ENCODE results near the gene AKR1E2. TPM values are rescaled to one million over a fixed set of nuclear protein-coding genes. Genes with fewer than 3 reads are reported as not detected.

Gene AKR1E2
- total RNA-seq, 6 donors from 2014 or later: 3.3 to 18.8 (median 7.9) TPM

DNA sequence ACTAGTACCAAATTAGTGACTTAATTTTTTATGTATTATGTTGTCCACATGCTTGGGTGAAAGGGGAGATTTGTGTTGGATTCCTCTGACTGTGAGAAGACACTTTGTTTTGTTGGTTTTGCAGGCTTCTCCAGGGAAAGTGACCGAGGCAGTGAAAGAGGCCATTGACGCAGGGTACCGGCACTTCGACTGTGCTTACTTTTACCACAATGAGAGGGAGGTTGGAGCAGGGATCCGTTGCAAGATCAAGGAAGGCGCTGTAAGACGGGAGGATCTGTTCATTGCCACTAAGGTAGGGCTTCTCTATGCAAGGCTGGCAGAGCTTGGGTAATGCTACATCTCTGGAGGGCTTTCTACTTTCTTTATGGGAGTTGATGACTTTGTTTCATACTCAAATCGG lies 4.5 kb downstream of the AKR1E2 start:
- peaks cover 0 to 16% (median 7%) of the 10 kb centered on the region in 4 donors for H3K4me1 ChIP-seq
- WGBS, 2 donors: 88 to 89% methylated on average over 8 of the region's 8 CpGs
- H3K9me3 ChIP-seq: no peaks in the 10 kb centered on the region
- peaks cover 0 to 8% (median 3%) of the 10 kb centered on the region in 4 donors for H3K36me3 ChIP-seq
- no peaks in the 10 kb centered on the region for H3K27me3 ChIP-seq
- H3K4me3 ChIP-seq: no peak overlapping the region
- H3K27ac ChIP-seq: no peak overlapping the region
- no peak for DNase-seq
- TF ChIP-seq EP300 (IDR thresholded peaks at IDR 0.05) (no peak), POLR2AphosphoS5 (IDR thresholded peaks at IDR 0.05) (no peak), POLR2A (IDR thresholded peaks at IDR 0.05) (no peak)
- TF ChIP-seq, protein P1, sequence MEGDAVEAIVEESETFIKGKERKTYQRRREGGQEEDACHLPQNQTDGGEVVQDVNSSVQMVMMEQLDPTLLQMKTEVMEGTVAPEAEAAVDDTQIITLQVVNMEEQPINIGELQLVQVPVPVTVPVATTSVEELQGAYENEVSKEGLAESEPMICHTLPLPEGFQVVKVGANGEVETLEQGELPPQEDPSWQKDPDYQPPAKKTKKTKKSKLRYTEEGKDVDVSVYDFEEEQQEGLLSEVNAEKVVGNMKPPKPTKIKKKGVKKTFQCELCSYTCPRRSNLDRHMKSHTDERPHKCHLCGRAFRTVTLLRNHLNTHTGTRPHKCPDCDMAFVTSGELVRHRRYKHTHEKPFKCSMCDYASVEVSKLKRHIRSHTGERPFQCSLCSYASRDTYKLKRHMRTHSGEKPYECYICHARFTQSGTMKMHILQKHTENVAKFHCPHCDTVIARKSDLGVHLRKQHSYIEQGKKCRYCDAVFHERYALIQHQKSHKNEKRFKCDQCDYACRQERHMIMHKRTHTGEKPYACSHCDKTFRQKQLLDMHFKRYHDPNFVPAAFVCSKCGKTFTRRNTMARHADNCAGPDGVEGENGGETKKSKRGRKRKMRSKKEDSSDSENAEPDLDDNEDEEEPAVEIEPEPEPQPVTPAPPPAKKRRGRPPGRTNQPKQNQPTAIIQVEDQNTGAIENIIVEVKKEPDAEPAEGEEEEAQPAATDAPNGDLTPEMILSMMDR (IDR thresholded peaks at IDR 0.05): no peak
- no peak for ATAC-seq (ENCODE audit: low FRiP score in 2 of 2)

DNA sequence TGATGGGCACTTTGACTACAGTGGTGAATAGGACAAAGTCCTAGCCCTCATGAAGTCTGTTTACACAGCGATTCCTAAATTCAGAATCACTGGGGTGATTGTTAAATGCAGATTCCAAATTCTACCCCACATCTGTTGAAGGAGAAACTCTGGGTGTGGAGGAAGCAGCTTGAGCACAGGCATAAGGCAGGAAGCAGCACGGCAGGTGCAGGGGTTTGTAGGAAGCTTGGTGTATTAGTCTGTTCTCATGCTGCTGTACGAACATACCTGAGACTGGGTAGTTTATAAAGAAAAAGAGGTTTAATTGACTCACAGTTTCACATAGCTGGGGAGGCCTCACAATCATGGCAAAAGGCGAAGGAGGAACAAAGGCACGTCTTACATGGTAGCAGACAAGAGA lies 5.1 kb downstream of the AKR1E2 start:
- TF ChIP-seq EP300 (IDR thresholded peaks at IDR 0.05) (no peak), POLR2A (IDR thresholded peaks at IDR 0.05) (no peak), POLR2AphosphoS5 (IDR thresholded peaks at IDR 0.05) (no peak)
- TF ChIP-seq, protein P1 (IDR thresholded peaks at IDR 0.05): no peak
- peaks cover 0 to 8% (median 3%) of the 10 kb centered on the region in 4 donors for H3K36me3 ChIP-seq
- H3K4me3 ChIP-seq: no peak overlapping the region
- no peak overlapping the region for H3K27ac ChIP-seq
- H3K4me1 ChIP-seq: peaks cover 0 to 12% (median 5%) of the 10 kb centered on the region in 4 donors
- 82 to 92% methylated on average over 5 of the region's 5 CpGs for WGBS, 2 donors
- no peaks in the 10 kb centered on the region for H3K27me3 ChIP-seq
- DNase-seq (no peak), ATAC-seq (ENCODE audit: low FRiP score in 2 of 2) (no peak)
- H3K9me3 ChIP-seq: no peaks in the 10 kb centered on the region

DNA sequence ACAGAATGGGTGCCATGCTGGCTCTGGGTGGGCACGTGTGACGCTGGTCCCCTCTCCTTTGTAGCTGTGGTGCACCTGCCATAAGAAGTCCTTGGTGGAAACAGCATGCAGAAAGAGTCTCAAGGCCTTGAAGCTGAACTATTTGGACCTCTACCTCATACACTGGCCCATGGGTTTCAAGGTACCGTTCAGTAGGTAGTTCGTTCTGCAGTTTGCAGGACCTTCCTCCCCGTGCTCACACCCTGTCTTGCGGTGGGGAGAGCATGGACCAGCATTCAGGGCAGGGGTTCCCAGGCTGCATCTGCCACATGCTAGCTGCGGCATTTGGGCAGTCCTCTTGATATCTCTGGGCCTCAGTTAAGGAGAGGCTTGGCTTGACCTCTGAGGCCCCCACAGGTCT lies 7.3 kb downstream of the AKR1E2 start:
- no peak for ATAC-seq (ENCODE audit: low FRiP score in 2 of 2)
- no peaks in the 10 kb centered on the region for H3K9me3 ChIP-seq
- H3K27me3 ChIP-seq: no peaks in the 10 kb centered on the region
- H3K4me3 ChIP-seq: no peak overlapping the region
- 96% methylated on average over 6 to 7 of the region's 7 CpGs for WGBS, 2 donors
- H3K4me1 ChIP-seq: no peaks in the 10 kb centered on the region
- no peak for DNase-seq
- TF ChIP-seq POLR2A (IDR thresholded peaks at IDR 0.05) (no peak), EP300 (IDR thresholded peaks at IDR 0.05) (no peak), POLR2AphosphoS5 (IDR thresholded peaks at IDR 0.05) (no peak)
- TF ChIP-seq, protein P1 (IDR thresholded peaks at IDR 0.05): no peak
- H3K36me3 ChIP-seq: peaks cover 0 to 17% (median 12%) of the 10 kb centered on the region in 4 donors
- H3K27ac ChIP-seq: no peak overlapping the region

DNA sequence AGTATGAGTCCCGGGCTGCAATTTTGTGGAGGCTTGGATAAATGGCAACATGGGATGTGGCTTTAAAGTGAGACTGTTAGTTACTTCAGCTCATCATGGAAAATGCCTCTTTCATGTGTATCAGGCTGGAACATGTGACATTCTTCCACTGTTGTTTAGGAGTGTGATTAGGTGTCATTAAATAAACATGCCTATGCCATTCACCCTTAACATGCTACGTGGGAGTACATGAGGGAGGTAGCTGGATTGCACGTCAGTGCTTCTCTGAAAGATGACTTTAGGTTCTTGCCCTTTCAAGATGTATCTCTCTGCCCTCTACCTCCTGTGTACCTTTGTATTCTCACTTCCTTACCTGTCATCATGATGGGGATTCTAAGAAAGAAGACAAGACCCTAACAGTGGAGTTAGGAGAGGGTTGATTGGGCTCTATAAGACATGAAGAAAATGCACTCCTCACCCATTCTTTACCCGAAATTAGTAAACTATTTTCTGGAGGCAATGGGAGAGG lies 8.9 kb downstream of the AKR1E2 start:
- Histone ChIP-seq H3K4me3 (no peak overlapping the region), H3K36me3 (peaks cover 0 to 17% (median 12%) of the 10 kb centered on the region in 4 donors), H3K4me1 (peaks cover 0 to 5% (median 1%) of the 10 kb centered on the region in 4 donors), H3K27me3 (no peaks in the 10 kb centered on the region), H3K9me3 (no peaks in the 10 kb centered on the region), H3K27ac (no peak overlapping the region)
- WGBS, 2 donors: 92 to 95% methylated on average over 4 of the region's 4 CpGs
- no peak for DNase-seq
- TF ChIP-seq EP300 (IDR thresholded peaks at IDR 0.05) (no peak), POLR2A (IDR thresholded peaks at IDR 0.05) (no peak), POLR2AphosphoS5 (IDR thresholded peaks at IDR 0.05) (no peak)
- TF ChIP-seq, protein P1 (IDR thresholded peaks at IDR 0.05): no peak
- no peak for ATAC-seq (ENCODE audit: low FRiP score in 2 of 2)

DNA sequence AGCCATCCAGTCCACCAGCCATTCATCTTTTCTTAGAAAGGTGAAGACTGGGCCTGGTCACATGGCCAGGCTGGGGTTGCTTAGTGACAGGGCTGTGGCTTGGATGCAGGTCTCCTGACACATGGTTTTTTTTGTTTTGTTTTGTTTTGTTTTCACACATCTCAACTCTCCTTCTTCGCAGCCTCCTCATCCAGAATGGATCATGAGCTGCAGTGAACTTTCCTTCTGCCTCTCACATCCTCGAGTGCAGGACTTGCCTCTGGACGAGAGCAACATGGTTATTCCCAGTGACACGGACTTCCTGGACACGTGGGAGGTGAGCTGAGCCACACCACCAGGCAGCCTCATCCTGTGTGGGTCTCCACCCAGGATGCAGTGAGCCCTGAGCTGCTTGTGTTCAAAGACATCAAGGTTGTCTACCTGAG lies 9.5 kb downstream of the AKR1E2 start:
- H3K27me3 ChIP-seq: no peaks in the 10 kb centered on the region
- H3K27ac ChIP-seq: no peak overlapping the region
- peaks cover 0 to 17% (median 12%) of the 10 kb centered on the region in 4 donors for H3K36me3 ChIP-seq
- 53 to 78% methylated on average over 5 of the region's 5 CpGs for WGBS, 2 donors
- H3K9me3 ChIP-seq: no peaks in the 10 kb centered on the region
- H3K4me1 ChIP-seq: peaks cover 0 to 5% (median 1%) of the 10 kb centered on the region in 4 donors
- TF ChIP-seq POLR2A (IDR thresholded peaks at IDR 0.05) (no peak), EP300 (IDR thresholded peaks at IDR 0.05) (no peak), POLR2AphosphoS5 (IDR thresholded peaks at IDR 0.05) (no peak)
- TF ChIP-seq, protein P1 (IDR thresholded peaks at IDR 0.05): no peak
- DNase-seq (no peak), ATAC-seq (ENCODE audit: low FRiP score in 2 of 2) (no peak)
- no peak overlapping the region for H3K4me3 ChIP-seq

Measured in upper lobe of left lung (tissue), 6 donors.